Choroid plexus epithelial cell (primary cell): ENCODE results near the gene TAPBP.
A peak's percentile ranks its signal among the peaks of the same experiment; 100 is the strongest.
"Not testable (repeated sequence)": the region's sequence is repeated elsewhere in the genome, so short reads cannot be mapped to it uniquely, and the experiment has no call there.

Experiments
- DNase-seq: peaks from one replicate; pipeline ENCODE4 v3.0.0-alpha.2; 2010; ENCODE audit warnings: low read depth
- H3K4me3 ChIP-seq: 2 replicates; pipeline ENCODE4 v1.5.1; 2011; ENCODE audit warnings: low read depth, mild to moderate bottlenecking, control low read depth, low read length, moderate library complexity
- CTCF ChIP-seq: conservative IDR thresholded peaks from 2 replicates; pipeline ENCODE4 v1.5.1; 2011; ENCODE audit warnings: low read depth, mild to moderate bottlenecking, control low read depth, inconsistent platforms, low read length, moderate library complexity

Gene TAPBP

GRCh38 chr6:33264015-33264414 lies 49.9 kb downstream of the TAPBP start:
- TF ChIP-seq CTCF: no peak
- no peak for DNase-seq
- H3K4me3 ChIP-seq: no peak overlapping the region

GRCh38 chr6:33262490-33262889 lies 51.4 kb downstream of the TAPBP start:
- H3K4me3 ChIP-seq, DNase-seq: not testable (repeated sequence)

GRCh38 chr6:33259032-33259431 lies 54.8 kb downstream of the TAPBP start:
- H3K4me3 ChIP-seq: no peak overlapping the region
- DNase-seq: no peak
- no peak for TF ChIP-seq CTCF

GRCh38 chr6:33254591-33254990 lies 59.3 kb downstream of the TAPBP start:
- no peak for TF ChIP-seq CTCF
- no peak overlapping the region for H3K4me3 ChIP-seq
- no peak for DNase-seq

- no peak overlapping the region for H3K4me3 ChIP-seq
- no peak for DNase-seq
- no peak for TF ChIP-seq CTCF
Observed at GRCh38 chr6:33252759-33253158, 61.1 kb downstream of the TAPBP start.

GRCh38 chr6:33251395-33252012 lies 62.4 kb downstream of the TAPBP start:
- DNase-seq: peak; percentile 22
- H3K4me3 ChIP-seq: no peak overlapping the region
- TF ChIP-seq CTCF: no peak

- no peak overlapping the region for H3K4me3 ChIP-seq
- TF ChIP-seq CTCF: no peak
- DNase-seq: no peak
Observed at GRCh38 chr6:33250731-33251130, 63.1 kb downstream of the TAPBP start.
